Fibroblast of peridontal ligament (primary cell): ENCODE measurements around the gene ARRB2.

Source experiments
- DNase-seq: peaks from one replicate; pipeline ENCODE4 v3.0.0-alpha.2; 2010; ENCODE audit errors: extremely low read depth

The ARRB2 gene

GRCh38 chr17:4753392-4753791 is 43.0 kb downstream of the ARRB2 start:
- DNase-seq, result no peak

GRCh38 chr17:4759776-4760236 is 49.4 kb downstream of the ARRB2 start:
- no peak for DNase-seq

GRCh38 chr17:4764595-4764994 is 54.2 kb downstream of the ARRB2 start:
- no peak for DNase-seq

- peak; percentile 42 for DNase-seq
Observed at GRCh38 chr17:4766201-4766600, 55.8 kb downstream of the ARRB2 start.

GRCh38 chr17:4766723-4767122 is 56.3 kb downstream of the ARRB2 start:
- DNase-seq, result no peak

DNA sequence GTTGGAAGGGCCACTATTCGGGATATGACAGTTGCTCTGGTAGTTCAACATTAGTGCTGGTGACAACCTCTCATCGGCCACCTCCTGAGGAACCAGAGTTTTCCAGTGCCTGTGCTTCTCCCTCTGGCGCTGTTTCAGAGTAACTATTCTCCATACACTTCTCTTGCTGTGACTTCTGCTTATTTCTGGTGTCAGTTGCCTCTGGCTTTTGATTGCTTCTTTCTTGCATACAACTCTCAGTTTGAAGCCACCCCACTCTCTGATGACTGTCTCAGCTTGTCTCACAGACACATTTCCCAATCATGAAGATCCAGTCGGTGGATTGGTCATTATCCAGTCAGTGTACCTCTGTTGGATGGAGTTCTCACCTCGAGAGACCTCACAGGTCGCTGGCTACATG is 57.9 kb downstream of the ARRB2 start:
- DNase-seq, result no peak

- DNase-seq, result peak; percentile 29
Observed at GRCh38 chr17:4769628-4770027, 59.2 kb downstream of the ARRB2 start.
